Neural cell (in vitro differentiated cells): ENCODE measurements around the gene THAP7. TPM values are rescaled to one million over a fixed set of nuclear protein-coding genes. Genes with fewer than 3 reads are reported as not detected.

Source experiments
- H2AFZ ChIP-seq: fragments of 200-600, 300-800 bp; sonication (generic), shearing (Covaris generic); 2 replicates; pipeline ENCODE4 v1.6.0; 2014; ENCODE audit warnings: low read depth, mild to moderate bottlenecking, antibody characterized with exemption, low read length, moderate library complexity
- H3F3A ChIP-seq: fragments of 200-600 bp; shearing (Covaris generic); 2 replicates; pipeline ENCODE4 v1.6.1; 2016; ENCODE audit warnings: mild to moderate bottlenecking, moderate library complexity, mixed read lengths, antibody characterized with exemption, low read length; ENCODE audit not compliant: insufficient read depth, poor library complexity, severe bottlenecking
- H3K27ac ChIP-seq: fragments of 200-600, 300-800 bp; sonication (generic), shearing (Covaris generic); 2 replicates; pipeline ENCODE4 v1.5.1; 2014; ENCODE audit warnings: mild to moderate bottlenecking, low read length, moderate library complexity
- H3K27me3 ChIP-seq: fragments of 300-800, 200-600 bp; sonication (generic), shearing (Covaris generic); 2 replicates; pipeline ENCODE4 v1.6.0; 2014; ENCODE audit warnings: mild to moderate bottlenecking, low read depth, low read length, moderate library complexity; ENCODE audit not compliant: insufficient read depth
- H3K36me3 ChIP-seq: fragments of 300-800, 200-600 bp; sonication (generic), shearing (Covaris generic); 2 replicates; pipeline ENCODE4 v1.5.1; 2014; ENCODE audit warnings: mild to moderate bottlenecking, antibody characterized with exemption, low read length, moderate library complexity; ENCODE audit not compliant: insufficient read depth
- H3K4me2 ChIP-seq: fragments of 300-800, 200-600 bp; sonication (generic), shearing (Covaris generic); 2 replicates; pipeline ENCODE4 v1.6.0; 2014; ENCODE audit warnings: mild to moderate bottlenecking, low read length
- H3K4me3 ChIP-seq: fragments of 300-800, 200-600 bp; sonication (generic), shearing (Covaris generic); 2 replicates; pipeline ENCODE4 v1.5.1; 2014; ENCODE audit warnings: mild to moderate bottlenecking, low read length, moderate library complexity
- H3K79me2 ChIP-seq: fragments of 200-600 bp; shearing (Covaris generic); replicated peaks from 2 replicates; pipeline ENCODE4 v1.6.0; 2014; ENCODE audit warnings: mild to moderate bottlenecking, low read length, moderate library complexity; ENCODE audit not compliant: insufficient read depth
- H3K9ac ChIP-seq: fragments of 300-800, 200-600 bp; sonication (generic), shearing (Covaris generic); 2 replicates; pipeline ENCODE4 v1.6.1; 2016; ENCODE audit warnings: mild to moderate bottlenecking, low read length, mixed read lengths
- H3K9me2 ChIP-seq: fragments of 200-600 bp; shearing (Covaris generic); 2 replicates; pipeline ENCODE4 v1.6.1; 2016; ENCODE audit warnings: mild to moderate bottlenecking, low read length, mixed read lengths; ENCODE audit not compliant: insufficient read depth
- H3K9me3 ChIP-seq: fragments of 200-600, 300-800 bp; sonication (generic), shearing (Covaris generic); 2 replicates; pipeline ENCODE4 v1.6.1; 2016; ENCODE audit warnings: mild to moderate bottlenecking, mixed run types, low read length, moderate library complexity, mixed read lengths
- H4K20me1 ChIP-seq: fragments of 200-600 bp; shearing (Covaris generic); 2 replicates; pipeline ENCODE4 v1.6.1; 2016; ENCODE audit warnings: mild to moderate bottlenecking, mixed run types; ENCODE audit not compliant: insufficient read depth
- EP300 ChIP-seq: fragments of 450-650 bp; conservative IDR thresholded peaks from 2 replicates; pipeline ENCODE4 v1.6.1; 2014; ENCODE audit warnings: antibody characterized with exemption, mild to moderate bottlenecking, moderate library complexity; ENCODE audit not compliant: poor library complexity, severe bottlenecking
- EZH2 ChIP-seq: fragments of 200-600, 300-800 bp; shearing (Covaris generic), sonication (generic); IDR thresholded peaks from 2 replicates; pipeline ENCODE4 v1.6.1; 2014; ENCODE audit warnings: antibody characterized with exemption, low read length, borderline replicate concordance, mild to moderate bottlenecking; ENCODE audit not compliant: insufficient read depth, poor library complexity, severe bottlenecking
- MXI1 ChIP-seq: fragments of 450-650 bp; conservative IDR thresholded peaks from 2 replicates; pipeline ENCODE4 v1.6.1; 2014; ENCODE audit warnings: antibody characterized with exemption, mild to moderate bottlenecking; ENCODE audit not compliant: poor library complexity, severe bottlenecking
- POLR2AphosphoS5 ChIP-seq: IDR thresholded peaks from 2 replicates; pipeline ENCODE4 v1.6.1; 2012
- RAD21 ChIP-seq: fragments of 450-650 bp; conservative IDR thresholded peaks from 2 replicates; pipeline ENCODE4 v1.6.1; 2014; ENCODE audit warnings: antibody characterized with exemption, mild to moderate bottlenecking, moderate library complexity
- SMC3 ChIP-seq: fragments of 450-650 bp; conservative IDR thresholded peaks from 2 replicates; pipeline ENCODE4 v1.6.1; 2014; ENCODE audit warnings: antibody characterized with exemption, mild to moderate bottlenecking, moderate library complexity; ENCODE audit not compliant: poor library complexity
- TAF1 ChIP-seq: IDR thresholded peaks from 2 replicates; pipeline ENCODE4 v1.6.1; 2012; ENCODE audit warnings: low read depth
- polyA plus RNA-seq: library from polyadenylated mRNA; depleted of rRNA; stranded (reverse); fragments of >200 nt; gene quantifications from 2 replicates; pipeline ENCODE4 v1.2.3, GENCODE V29; 2014
- TF ChIP-seq, protein P1 (sequence below): IDR thresholded peaks from 2 replicates; pipeline ENCODE4 v1.6.1; 2012; ENCODE audit warnings: borderline replicate concordance
- TF ChIP-seq, protein P2 (sequence below): fragments of 450-650 bp; IDR thresholded peaks from 2 replicates; pipeline ENCODE4 v1.5.1; 2014; ENCODE audit warnings: antibody characterized with exemption, mild to moderate bottlenecking, moderate library complexity; ENCODE audit not compliant: poor library complexity, severe bottlenecking

THAP7 gene
- polyA plus RNA-seq, 1 donor from 2014 or later = 28.7 TPM

DNA sequence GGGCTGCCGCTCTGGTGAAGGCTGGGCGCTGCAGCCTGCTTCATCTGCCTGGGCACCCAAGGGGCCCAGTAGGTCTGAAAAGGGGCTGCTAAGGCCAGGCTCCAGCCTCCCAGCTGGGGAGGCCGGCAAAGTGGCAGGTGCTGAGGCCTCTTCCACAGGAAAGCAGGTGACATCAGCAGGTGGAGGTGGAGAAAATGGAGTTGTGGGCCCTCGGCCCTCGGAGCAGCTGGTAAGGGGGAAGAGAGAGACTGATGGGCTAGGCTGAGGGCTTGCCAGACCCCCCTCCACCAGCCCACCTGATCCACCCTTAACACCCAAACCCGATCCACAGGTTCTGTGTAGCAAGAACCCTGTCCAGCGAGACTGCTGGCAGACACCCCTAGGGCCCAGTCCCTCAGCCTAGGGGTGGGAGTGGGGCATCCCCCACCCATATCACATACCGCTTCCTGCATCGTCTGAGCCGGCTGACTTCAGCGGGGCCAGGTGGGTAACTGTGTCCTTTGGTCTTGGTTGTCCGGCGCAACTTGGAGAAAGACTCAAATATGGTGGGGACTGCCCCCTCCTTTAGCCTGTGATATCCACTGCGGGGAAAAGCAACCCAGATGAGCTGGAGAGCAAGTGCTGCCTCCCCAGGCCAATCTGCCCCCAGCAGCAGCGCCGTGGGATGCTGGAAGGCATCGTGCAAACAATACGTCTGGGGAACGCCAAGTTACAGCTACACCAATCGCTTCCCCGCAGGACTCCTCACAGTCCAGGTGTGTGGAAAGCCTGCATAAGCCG lies 1.5 kb downstream of the THAP7 start:
- no peaks in the 10 kb centered on the region for H4K20me1 ChIP-seq
- H3K4me2 ChIP-seq = peak overlapping the region; percentile 68
- no peaks in the 10 kb centered on the region for H3K27me3 ChIP-seq
- H3K36me3 ChIP-seq = no peaks in the 10 kb centered on the region
- H3K4me3 ChIP-seq = peak overlapping the region; percentile 69
- no peaks in the 10 kb centered on the region for H3K9me2 ChIP-seq
- no peaks in the 10 kb centered on the region for H3K9me3 ChIP-seq
- TF ChIP-seq, protein P1, sequence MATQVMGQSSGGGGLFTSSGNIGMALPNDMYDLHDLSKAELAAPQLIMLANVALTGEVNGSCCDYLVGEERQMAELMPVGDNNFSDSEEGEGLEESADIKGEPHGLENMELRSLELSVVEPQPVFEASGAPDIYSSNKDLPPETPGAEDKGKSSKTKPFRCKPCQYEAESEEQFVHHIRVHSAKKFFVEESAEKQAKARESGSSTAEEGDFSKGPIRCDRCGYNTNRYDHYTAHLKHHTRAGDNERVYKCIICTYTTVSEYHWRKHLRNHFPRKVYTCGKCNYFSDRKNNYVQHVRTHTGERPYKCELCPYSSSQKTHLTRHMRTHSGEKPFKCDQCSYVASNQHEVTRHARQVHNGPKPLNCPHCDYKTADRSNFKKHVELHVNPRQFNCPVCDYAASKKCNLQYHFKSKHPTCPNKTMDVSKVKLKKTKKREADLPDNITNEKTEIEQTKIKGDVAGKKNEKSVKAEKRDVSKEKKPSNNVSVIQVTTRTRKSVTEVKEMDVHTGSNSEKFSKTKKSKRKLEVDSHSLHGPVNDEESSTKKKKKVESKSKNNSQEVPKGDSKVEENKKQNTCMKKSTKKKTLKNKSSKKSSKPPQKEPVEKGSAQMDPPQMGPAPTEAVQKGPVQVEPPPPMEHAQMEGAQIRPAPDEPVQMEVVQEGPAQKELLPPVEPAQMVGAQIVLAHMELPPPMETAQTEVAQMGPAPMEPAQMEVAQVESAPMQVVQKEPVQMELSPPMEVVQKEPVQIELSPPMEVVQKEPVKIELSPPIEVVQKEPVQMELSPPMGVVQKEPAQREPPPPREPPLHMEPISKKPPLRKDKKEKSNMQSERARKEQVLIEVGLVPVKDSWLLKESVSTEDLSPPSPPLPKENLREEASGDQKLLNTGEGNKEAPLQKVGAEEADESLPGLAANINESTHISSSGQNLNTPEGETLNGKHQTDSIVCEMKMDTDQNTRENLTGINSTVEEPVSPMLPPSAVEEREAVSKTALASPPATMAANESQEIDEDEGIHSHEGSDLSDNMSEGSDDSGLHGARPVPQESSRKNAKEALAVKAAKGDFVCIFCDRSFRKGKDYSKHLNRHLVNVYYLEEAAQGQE = no peak
- TF ChIP-seq EP300 (no peak), EZH2 (no peak), MXI1 (no peak), TAF1 (no peak), SMC3 (no peak), POLR2AphosphoS5 (no peak), RAD21 (no peak)
- TF ChIP-seq, protein P2, sequence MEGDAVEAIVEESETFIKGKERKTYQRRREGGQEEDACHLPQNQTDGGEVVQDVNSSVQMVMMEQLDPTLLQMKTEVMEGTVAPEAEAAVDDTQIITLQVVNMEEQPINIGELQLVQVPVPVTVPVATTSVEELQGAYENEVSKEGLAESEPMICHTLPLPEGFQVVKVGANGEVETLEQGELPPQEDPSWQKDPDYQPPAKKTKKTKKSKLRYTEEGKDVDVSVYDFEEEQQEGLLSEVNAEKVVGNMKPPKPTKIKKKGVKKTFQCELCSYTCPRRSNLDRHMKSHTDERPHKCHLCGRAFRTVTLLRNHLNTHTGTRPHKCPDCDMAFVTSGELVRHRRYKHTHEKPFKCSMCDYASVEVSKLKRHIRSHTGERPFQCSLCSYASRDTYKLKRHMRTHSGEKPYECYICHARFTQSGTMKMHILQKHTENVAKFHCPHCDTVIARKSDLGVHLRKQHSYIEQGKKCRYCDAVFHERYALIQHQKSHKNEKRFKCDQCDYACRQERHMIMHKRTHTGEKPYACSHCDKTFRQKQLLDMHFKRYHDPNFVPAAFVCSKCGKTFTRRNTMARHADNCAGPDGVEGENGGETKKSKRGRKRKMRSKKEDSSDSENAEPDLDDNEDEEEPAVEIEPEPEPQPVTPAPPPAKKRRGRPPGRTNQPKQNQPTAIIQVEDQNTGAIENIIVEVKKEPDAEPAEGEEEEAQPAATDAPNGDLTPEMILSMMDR = no peak
- H3F3A ChIP-seq = no peaks in the 10 kb centered on the region
- peak overlapping the region; percentile 87 for H3K9ac ChIP-seq
- no peak overlapping the region for H3K27ac ChIP-seq
- H2AFZ ChIP-seq = no peak overlapping the region
- peaks cover 3% of the 10 kb centered on the region for H3K79me2 ChIP-seq

DNA sequence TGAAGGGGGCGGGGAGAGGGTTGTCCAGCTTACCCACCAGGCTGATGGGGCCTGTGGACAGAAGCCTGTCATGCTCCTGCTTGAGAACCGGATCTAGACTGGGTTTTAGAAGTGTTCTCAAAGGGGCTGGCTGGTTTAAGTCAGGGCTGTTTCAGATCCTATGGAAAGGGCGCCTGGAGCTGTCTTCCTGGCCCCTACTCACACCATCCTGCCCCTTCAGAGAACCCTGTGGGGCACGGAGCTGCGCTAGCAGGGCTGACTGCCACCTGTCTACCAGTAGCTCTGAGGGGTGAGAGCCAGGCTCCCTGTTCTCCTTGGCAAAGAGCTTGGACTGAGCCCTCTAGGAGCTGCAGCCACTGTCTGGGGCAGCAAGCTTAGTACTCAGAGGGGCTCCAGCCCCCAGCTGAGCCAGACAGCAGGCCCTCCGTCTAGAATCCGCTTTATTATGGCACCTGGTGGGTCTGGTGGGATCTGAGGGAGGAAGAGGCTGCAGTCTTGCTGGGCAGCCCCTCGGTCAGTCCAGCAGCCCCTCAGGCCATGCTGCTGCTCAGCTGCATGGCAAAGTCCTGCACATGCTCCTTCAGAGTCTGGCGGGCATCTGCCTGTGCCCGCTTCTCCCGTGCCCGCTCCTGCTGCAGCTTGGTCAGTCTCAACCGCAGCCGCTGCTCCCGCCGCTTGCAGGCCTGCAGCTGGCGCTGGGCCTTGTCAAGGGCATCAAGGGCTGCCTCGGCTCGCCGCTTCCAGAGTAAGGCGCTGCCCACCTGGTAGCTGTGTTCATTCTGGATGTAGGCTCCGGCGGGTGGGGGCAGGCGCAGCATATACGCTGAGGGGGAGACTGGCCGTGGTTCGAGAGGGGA lies 2.3 kb downstream of the THAP7 start:
- H3K4me3 ChIP-seq = peak overlapping the region; percentile 69
- no peak overlapping the region for H3K4me2 ChIP-seq
- peaks cover 3% of the 10 kb centered on the region for H3K79me2 ChIP-seq
- H4K20me1 ChIP-seq = no peaks in the 10 kb centered on the region
- H3K9ac ChIP-seq = no peak overlapping the region
- no peaks in the 10 kb centered on the region for H3F3A ChIP-seq
- no peak overlapping the region for H3K27ac ChIP-seq
- H2AFZ ChIP-seq = no peak overlapping the region
- no peaks in the 10 kb centered on the region for H3K9me2 ChIP-seq
- H3K36me3 ChIP-seq = no peaks in the 10 kb centered on the region
- TF ChIP-seq, protein P2 = no peak
- TF ChIP-seq EP300 (no peak), SMC3 (no peak), MXI1 (no peak), RAD21 (no peak), POLR2AphosphoS5 (no peak), TAF1 (no peak), EZH2 (no peak)
- TF ChIP-seq, protein P1 = no peak
- no peaks in the 10 kb centered on the region for H3K27me3 ChIP-seq
- no peaks in the 10 kb centered on the region for H3K9me3 ChIP-seq
